ACHN (cell line): ENCODE results near the gene ANKRD62.

Source experiments
- DNase-seq: peaks from one replicate; pipeline ENCODE4 v3.0.0-alpha.2; 2015
- in situ Hi-C: cut with HindIII; loops from 2 replicates; pipeline ENCODE4 v1.10.0; 2017; ENCODE audit warnings: low sequenced_read_pairs, low pct_ligation_motif_present, low pct_unique_long_range_greater_than_20kb

Gene ANKRD62

DNA sequence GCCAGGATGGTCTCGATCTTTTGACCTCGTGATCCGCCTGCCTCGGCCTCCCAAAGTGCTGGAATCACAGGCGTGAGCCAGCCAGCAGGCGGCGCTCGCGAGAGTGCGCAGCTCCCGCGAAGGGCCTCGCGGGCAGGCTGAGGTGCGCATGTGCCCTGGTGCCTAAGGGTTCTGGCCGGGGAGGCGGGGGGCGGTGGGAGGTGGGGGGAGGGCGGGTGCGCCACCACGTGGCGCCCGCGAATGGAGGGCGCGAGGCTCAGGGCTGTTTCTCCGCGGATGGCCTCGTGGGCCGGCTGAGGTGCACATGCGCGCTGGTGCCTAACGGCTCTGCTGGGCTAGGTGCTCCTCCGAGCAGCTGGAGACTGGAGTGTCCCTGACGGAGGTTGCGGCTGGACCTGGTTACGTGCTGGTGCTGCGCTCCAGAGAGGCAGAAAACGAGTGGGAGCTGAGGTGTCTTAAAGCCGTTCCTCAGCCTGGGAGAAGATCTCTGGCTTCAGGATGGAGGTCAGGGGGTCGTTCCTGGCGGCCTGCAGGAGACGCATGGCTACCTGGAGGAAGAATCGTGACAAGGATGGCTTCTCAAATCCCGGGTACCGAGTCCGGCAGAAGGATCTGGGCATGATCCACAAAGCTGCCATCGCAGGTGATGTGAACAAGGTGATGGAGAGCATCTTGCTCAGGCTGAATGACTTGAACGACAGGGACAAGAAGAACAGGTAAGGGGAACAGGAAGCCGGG is at the start of gene ANKRD62:
Gene ANKRD62, plus strand, starts transcription at position 324 of the 738 bp plus-strand sequence. Its CDS starts 175 bp downstream, at position 499.
- in situ Hi-C loops, result no loop called here

DNA sequence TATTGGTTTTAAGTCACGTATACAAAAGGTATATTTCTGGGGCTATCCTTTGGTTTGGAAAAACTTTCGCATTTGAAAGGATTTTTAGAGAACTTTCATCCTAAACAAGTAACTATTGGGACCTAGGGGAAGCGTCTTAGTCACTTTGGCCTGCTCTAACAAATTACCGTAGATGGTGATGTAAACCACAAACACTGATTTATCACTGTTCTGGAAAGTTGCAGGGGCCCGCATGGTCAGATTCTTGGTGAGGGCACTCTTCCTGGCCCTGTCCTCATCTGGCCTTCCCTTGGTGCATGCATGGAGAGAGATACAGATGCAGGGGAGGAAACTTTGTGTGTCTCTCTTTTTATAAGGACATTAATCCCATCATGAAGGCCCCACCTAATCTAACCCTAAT is 49.1 kb upstream of the ANKRD62 start:
- in situ Hi-C loops, result no loop called here
- DNase-seq, result no peak

More for the DNA sequence above, at the start of gene ANKRD62:
- no peak for DNase-seq

DNA sequence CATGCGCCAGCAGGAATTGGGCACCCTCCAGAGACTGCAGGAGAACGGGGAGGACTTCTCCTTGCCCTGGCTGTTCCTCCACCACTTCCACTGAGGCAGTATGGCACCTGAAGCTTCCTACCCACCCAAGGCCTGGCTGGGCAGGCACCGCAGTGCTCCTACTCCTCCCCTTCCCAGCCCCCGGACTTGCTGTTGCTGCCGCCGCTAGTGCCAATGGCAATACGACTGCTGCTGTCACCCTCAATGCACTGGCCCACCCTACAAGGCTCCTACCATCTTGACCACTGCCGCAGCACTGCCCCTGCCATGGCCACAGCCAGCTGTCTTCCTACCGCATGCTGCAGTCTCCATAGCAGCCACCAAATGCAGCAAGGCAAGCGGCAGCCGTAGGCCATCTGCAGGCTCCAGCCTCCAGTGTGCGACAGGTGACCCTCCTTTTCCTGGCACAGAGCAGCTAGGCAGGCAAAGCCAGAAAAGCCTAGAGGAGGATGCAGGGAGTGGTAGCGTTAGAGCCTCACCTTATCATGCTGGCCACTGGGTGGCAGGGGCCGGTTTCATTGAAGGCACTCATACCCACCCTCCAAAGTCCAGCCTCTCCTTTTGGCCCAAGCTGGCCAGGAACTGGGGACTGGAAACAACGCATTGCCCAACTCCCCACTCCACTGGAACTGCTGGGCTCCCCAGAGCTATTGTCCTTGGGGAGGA is 47.4 kb upstream of the ANKRD62 start:
- in situ Hi-C loops, result no loop called here
- DNase-seq, result no peak

DNA sequence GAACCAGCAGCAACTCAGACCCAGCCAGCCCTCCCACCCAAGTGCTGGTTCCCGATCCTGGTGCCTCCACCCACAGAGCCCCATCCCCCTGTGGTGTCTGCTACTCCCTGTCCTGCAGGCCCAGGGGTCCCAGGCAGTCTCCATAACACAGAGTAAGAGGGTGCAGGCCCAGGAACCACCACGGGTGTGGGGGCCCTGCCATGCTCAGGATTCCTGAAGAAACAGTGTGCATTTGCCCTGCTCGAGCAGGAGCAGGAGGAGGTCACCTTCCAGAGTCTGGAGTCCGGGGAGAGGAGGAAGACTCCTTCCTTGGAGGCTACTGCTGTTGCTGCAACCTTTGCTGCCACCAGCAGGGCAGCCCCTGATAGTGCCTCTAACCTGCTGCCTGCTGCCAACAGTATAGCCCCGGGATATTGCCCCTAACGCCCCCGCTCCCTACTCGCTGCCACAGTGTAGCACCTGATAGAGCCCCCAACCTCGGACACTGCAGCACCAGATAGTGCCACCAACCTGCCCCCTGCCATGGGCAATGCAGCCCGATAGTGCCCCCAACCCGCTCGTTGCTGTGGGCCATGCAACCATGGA is 46.8 kb upstream of the ANKRD62 start:
- DNase-seq, result no peak
- in situ Hi-C loops, result no loop called here

DNA sequence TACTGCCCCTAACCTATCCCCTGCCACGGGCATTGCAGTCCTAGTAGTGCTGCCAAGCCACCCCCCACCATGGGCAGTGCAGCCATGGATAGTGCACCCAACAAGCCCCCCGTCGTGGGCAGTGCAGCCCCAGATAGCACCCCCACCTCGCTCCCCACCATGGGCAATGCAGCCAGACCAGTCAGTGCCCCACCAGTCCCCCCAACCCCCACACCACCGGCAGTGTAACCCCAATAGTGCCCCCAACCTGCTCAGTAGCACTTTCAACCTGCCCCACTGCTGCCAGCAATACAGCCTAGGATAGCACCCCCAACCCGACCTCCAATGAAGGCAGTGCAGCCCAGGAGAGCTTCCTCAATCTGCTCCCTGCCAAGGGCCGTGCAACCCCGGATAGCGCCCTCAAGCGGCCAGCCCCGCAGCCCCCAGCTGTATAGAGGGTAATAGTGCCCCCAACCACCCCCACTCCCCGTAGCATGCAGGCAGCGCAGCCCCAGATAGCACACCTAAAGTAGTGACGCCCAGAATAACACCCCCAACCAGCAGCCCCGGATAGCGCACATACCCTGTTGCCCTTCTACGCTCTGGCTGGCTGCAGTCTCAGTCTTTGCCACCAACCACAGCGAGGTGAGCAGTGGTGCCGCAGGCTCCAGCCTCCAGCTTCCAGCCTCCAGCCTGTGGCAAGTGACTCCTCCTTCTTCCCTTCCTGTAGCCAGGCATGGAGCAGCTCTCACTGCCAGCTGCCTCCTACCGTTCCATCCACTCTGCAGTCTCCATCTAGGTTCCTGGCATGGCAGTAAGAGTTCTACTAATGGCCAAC is 45.4 kb upstream of the ANKRD62 start:
- DNase-seq, result peak; percentile 21
- in situ Hi-C loops, result no loop called here

DNA sequence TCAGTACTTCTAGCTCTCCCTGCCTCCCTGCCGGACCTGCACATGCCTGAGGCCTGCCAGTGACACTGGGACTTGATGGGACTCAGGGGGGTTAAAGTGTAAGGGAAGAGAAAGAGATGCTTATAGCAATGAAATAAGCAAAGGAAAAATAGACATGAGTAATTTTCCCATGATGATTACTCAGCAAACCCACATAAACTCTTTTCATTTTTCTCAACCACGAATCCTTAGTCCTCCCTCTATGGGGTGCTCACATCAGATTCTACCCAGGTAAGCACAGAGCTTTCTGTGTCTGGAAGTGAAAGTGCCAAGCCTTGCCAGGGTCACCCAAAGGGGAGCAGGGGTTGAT is 44.8 kb upstream of the ANKRD62 start:
- in situ Hi-C loops, result no loop called here

DNA sequence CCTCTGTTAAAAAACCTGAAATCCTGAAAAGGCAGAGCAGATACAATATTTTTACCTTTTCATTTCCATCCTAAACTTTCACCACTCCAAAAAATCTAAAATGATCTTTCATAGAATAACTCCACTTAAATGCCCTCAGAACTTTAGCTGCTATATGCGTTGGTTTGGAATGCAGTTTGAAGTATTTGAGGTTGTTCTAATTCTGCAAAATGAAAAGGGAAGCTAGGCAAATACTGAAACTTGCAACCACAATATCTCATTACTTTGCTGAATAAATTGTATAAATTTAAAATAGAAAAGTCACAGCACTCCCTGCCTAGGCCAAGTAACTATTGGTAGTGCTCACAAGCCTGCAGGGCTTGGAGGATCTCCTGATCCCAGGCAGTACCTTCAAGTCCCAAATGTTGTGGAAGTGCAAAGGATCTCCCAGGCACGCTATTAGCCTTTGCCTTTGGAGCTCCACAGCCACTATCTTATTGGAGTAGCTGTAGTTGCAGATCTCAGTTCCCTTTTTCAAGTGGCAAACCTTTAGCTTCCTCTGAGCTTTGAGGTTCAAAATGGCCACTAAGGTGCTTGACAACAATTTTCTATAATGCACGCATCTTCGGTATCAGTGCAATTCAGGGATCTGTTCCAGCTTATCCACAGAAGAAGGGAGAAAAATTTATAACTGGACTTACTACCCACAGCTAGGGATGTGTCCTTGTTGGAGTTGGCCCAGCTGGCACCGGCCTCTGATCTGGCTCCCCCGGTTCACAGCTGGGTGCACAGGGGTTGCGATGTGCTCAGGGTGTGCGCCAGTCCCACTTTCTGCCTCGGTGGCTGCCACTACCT is 43.4 kb upstream of the ANKRD62 start:
- DNase-seq, result no peak
- in situ Hi-C loops, result no loop called here

More for the DNA sequence above, 44.8 kb upstream of the ANKRD62 start:
- peak; percentile 17 for DNase-seq

DNA sequence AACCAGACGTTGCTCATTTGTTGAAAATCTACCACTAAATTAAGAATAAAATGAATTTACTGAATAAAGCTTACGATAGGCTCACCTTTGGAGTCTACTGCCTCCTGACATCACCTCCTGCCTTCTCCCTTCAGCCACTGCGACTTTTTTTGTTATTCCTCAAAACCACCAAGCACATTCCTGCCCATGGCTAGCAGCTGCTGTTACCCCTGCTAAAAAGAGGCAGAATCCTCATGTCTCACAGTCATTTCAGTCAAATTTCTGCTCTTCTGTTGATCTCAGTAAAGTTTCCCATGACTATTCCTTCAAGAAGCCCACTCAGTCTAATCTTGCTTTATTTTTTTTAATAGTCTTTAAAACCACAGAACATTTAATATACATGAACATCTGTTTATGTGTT is 40.8 kb upstream of the ANKRD62 start:
- no peak for DNase-seq
- in situ Hi-C loops, result no loop called here

DNA sequence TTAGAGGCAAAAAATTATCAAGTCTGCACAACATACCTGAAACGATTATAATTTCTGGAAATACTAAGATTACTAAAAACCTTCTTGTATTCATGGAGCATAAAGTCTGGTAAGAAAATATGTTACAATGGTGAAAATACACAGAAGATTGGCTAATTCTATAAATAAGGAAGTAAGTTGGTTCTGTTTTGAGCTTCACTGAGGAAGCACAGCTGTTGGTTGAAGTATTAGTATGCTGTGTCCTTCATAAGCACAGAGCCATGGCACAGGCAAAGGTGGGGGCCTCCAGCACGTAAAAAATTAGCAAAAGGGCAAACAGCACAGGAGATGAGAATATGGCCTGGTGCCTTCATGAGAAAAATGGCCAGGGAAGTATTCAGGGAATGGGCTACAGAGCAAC is 40.4 kb upstream of the ANKRD62 start:
- in situ Hi-C loops, result no loop called here
- DNase-seq, result no peak

DNA sequence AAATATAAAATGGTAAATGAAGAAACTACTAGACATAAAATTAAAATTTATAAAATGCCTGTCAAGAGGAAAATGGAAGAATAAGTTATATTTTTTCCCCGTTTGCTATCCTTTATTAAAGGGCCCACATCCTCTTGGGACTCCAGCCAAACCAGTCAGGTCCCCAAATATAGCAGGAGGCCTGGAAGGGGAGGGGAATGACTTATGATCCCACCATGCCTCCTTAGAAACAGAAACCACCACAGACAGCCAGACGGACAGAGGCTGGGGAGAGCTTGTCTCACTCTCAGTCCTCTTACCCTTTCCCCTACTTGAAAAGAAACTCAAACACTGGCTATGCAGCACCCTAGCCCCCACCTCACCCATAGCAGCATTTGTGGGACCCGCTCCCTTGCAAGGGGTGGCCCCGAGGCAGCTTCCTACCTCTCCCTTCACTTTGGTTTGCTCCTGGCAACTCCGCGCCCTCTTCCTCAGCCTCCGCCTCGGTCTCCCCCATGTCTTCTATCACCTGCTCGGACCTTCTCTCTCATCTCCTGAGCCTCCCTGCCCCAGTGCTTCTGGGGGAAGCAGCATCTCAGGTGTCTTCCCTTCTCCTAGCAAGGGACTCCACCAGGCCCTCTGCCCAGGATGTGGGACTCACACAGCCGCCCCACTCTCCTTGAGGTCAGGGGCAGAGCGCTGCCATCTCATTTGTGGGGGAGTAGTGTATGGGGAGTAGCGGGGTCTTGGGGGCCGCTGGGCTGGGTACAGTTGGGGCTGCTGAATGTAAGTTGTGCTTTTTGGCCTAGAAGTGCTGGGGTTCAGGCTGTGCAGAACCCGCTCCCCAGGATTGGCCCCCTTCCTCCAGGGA is 37.4 kb upstream of the ANKRD62 start:
- DNase-seq, result no peak
- in situ Hi-C loops, result no loop called here

DNA sequence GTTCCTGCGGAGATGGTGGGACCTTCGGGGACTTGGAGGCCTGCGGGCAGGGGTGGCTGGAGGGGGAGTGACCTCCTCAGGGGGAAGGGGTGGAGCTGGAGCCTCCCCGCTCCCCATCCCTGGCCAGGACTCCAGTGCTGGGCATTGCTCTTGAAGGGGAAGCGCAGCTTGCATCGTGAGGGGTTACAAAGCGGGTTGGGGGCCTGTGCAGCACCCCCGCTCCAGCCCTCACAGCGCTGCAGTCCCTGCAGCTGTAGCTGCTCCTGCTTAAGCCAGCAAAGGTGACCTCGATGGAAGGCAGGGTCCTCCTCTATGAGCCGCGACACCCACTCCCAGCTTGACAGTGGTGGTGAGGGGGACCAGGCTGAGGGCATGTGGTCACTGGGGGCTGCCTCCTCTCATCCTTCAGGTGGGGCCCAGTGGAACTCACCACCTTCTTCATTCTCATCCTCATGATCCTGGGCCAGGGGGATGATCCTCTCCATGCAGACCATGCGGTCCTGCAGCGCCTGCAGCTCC is 36.7 kb upstream of the ANKRD62 start:
- DNase-seq, result no peak
- in situ Hi-C loops, result no loop called here

DNA sequence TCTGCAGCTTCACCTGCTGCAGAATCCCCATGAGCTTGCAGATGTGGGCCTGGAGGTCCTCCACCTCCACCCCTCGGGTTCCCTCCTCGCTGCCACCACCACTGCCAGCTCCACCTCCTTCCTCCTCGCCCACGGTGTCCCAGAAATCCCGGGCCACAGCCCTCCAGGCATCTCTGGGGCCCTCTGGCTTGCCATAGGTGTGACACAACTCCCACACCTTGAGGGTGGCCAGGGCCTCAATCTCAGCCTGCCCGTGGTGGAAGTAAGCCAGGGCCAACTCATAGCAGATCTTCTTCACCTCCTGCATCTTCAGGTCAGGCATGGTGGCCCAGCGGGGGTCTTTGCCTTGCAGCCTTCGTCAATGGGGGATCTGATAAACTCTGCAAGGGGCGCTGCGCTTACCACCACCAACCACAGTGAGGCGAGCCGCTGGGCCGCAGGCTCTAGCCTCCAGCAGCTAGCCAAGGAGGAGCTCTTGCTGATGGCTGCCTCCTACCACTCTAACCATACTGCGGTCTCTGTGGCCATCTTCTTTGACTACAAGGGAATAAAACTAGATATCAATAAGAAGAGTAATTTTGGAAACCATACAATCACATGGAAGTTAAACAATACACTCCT is 36.1 kb upstream of the ANKRD62 start:
- no peak for DNase-seq
- in situ Hi-C loops, result no loop called here

DNA sequence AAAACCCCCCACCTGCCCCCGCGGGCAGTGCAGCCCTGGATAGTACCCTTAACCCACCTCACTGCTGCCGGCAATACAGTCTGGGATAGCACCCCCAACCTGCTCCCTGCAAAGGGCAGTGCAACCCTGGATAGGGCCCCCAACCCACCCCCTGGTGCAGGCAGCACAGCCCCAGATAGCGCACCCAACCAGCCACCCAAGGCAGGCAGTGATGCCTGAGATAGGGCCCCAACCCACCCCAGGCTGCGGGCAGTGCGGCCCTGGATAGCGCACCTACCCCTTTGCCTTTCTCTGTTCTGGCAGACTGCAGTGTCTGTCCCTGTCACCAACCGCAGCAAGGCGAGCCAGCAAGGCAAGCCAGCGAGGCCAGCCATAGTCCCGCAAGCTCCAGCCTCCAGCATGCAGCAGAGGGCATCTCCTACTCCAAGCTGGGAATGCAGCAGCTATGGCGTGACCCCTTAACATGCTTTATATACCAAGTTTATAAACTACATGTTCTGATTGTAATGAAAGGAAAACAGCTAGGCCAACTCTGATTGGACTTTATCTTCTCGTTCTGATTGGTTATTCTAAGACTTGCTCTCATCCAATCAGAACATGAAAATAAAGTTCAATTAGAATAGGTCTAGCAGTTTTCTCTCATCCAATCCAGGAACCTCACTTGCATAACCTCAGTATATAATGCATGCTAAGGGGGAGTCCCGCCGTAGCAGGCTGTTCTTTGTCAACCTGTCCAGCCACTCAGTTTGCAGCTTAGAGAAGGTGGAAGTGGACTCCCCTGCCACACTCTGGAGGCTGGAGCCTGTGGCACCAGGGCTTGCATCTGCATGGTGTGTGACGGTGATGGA is 34.1 kb upstream of the ANKRD62 start:
- in situ Hi-C loops, result no loop called here
- DNase-seq, result no peak

DNA sequence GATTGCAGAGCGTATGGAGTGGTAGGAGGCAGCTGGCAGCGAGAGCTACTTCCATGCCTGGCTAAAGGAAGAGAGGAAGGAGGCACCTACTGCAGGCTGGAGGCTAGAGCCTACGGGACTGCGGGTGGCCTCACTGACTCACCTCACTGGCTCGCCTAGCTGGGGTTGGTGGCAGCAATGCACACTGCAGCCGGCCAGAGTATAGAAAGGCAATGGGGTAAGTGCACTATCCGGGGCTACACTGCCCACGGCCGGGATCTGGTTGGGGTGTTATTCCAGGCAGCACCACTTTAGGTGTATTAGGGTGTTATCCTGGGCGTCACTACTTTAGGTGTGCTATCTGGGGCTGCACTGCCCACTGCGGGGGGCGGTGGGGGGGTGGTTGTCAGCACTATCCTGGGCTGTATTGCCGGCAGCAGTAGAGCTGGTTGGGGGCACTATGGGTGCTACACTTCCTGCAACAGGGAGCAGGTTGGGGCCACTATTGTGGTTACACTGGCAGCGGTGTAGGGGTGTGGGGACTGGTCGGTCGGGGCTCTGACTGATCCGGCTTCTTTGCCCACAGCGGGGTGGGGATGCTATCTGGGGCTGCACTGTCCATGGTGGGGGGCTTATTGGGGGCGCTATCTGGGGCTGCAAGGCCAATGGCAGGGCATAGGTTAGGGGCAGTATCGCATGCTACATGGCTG is 33.3 kb upstream of the ANKRD62 start:
- DNase-seq, result no peak
- in situ Hi-C loops, result no loop called here

DNA sequence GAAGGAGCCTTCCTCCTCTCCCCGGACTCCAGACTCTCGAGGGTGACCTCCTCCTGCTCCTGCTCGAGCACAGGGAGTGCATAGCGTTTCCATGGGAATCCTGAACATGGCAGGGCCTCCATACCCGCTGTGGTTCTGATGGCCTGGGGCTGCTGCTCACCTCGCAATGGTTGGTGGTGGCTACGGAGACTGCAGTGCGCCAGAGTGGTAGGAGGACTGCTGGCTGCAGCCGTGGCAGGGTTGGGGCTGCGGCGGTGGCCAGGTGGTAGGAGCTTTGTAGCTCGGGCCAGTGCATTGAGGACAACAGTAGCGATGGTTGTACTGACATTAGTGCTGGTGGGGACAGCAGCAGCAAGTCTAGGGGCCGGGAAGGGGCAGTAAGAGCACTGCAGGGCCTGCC is 32.0 kb upstream of the ANKRD62 start:
- in situ Hi-C loops, result no loop called here
- no peak for DNase-seq

DNA sequence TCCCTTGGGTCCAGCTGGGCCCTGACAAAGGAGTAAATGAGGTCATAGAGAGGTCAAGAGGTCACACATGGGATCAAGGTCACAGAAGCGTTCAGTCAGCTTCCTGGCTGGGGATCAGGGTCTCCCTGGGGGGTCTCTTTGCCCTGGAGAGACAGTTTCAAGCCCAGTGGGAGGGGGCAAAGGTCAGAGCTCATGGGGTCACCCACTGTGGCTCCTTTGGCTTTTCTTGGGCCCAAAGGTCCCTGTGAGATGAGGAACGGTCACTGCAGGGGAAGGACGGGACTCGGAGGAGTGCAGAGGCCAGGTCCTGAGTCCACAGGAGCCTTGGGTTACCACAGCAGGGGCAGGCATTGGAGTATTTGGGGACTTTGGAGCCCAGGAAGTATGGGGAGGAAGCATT is 30.7 kb upstream of the ANKRD62 start:
- no peak for DNase-seq
- in situ Hi-C loops, result no loop called here
